Body of pancreas (tissue), 4 donors: ENCODE measurements around the gene FERD3L. TPM values are rescaled to one million over a fixed set of nuclear protein-coding genes. Genes with fewer than 3 reads are reported as not detected.

Source experiments
- ATAC-seq: fragments of 150-250 bp; one replicate; pipeline ENCODE4 v1.9.1; 2016
- DNase-seq, 4 donors: peaks; one replicate each; pipeline ENCODE4 v3.0.0-alpha.2; 2019
- H3K27ac ChIP-seq, 4 donors: fragments of 200-600 bp; sonication (generic); 1 replicate in 3 of 4; 2 replicates in 1 of 4; pipeline versions ENCODE4 v1.5.1 to v1.6.1; 2016 to 2019; ENCODE audit warnings: mild to moderate bottlenecking in 1 of 4, mixed read lengths in 1 of 4, moderate library complexity in 1 of 4
- H3K27me3 ChIP-seq, 2 donors: fragments of 200-600 bp; sonication (generic); one replicate each; pipeline ENCODE4 v1.6.0; 2016; ENCODE audit warnings: mild to moderate bottlenecking in 1 of 2
- H3K36me3 ChIP-seq, 2 donors: fragments of 200-600 bp; sonication (generic); replicated peaks in 1 of 2; 2 replicates each; pipeline ENCODE4 v1.5.1; 2016; ENCODE audit warnings: low read depth in 2 of 2; ENCODE audit not compliant: insufficient read depth in 1 of 2
- H3K4me1 ChIP-seq: fragments of 200-600 bp; sonication (generic); one replicate; pipeline ENCODE4 v1.6.0; 2016
- H3K4me3 ChIP-seq, 2 donors: fragments of 200-600 bp; sonication (generic); 1 replicate in 1 of 2; 2 replicates in 1 of 2; pipeline ENCODE4 v1.5.1; 2016 to 2019
- H3K9me3 ChIP-seq, 3 donors: fragments of 200-600 bp; sonication (generic); 1 replicate in 2 of 3; 2 replicates in 1 of 3; pipeline ENCODE4 v1.5.1; 2016
- POLR2A ChIP-seq, 3 donors: fragments of 450-650 bp; IDR thresholded peaks; one replicate each; pipeline ENCODE4 v1.6.1; 2016; ENCODE audit warnings: antibody characterized with exemption in 3 of 3, mild to moderate bottlenecking in 2 of 3
- WGBS, 2 donors: methylation state at CpG; one replicate each; pipeline ENCODE4 v1.1.5; 2017; 5-methylcytosine and 5-hydroxymethylcytosine counted together
- intact Hi-C: fragments of 100-400 bp; cut with DNase I; formaldehyde crosslinking; loops from one replicate; pipeline ENCODE4 v1.15.1; 2023
- total RNA-seq, 2 donors: library from RNA; depleted of rRNA; stranded (reverse); fragments of >200 nt; gene quantifications; one replicate each; pipeline ENCODE4 v1.1.0, GENCODE V29; 2016
- TF ChIP-seq, protein P1 (sequence below), 7 experiments: fragments of 450-650 bp in 4 of 7; fragments of 200-600 bp in 3 of 7; sonication (generic) in 3 of 7; IDR thresholded peaks; one replicate each; pipeline ENCODE4 v1.5.1; 2016 to 2019; ENCODE audit warnings: antibody characterized with exemption in 7 of 7

The FERD3L gene
- total RNA-seq, 2 donors from 2014 or later, result not detected

DNA sequence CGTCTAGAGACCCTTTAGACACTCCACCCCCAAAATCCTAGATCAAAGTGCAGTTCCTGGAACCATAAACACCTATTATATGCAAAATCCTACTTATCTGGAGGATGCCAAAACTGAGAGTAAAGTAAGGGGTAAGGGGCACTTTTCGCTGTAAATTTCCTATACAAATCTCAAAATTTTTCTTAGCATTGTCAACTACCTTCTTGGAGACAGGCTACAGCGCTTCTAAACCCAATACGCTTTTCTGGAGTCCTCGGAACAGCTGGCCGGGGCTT lies 38.2 kb downstream of the FERD3L start:
- H3K9me3 ChIP-seq, result no peaks in the 10 kb centered on the region
- peaks cover 26% of the 10 kb centered on the region for H3K4me1 ChIP-seq
- no peak for DNase-seq
- TF ChIP-seq, protein P1, sequence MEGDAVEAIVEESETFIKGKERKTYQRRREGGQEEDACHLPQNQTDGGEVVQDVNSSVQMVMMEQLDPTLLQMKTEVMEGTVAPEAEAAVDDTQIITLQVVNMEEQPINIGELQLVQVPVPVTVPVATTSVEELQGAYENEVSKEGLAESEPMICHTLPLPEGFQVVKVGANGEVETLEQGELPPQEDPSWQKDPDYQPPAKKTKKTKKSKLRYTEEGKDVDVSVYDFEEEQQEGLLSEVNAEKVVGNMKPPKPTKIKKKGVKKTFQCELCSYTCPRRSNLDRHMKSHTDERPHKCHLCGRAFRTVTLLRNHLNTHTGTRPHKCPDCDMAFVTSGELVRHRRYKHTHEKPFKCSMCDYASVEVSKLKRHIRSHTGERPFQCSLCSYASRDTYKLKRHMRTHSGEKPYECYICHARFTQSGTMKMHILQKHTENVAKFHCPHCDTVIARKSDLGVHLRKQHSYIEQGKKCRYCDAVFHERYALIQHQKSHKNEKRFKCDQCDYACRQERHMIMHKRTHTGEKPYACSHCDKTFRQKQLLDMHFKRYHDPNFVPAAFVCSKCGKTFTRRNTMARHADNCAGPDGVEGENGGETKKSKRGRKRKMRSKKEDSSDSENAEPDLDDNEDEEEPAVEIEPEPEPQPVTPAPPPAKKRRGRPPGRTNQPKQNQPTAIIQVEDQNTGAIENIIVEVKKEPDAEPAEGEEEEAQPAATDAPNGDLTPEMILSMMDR (IDR thresholded peaks at IDR 0.05), result no peak
- TF ChIP-seq POLR2A (IDR thresholded peaks at IDR 0.05), result no peak
- H3K4me3 ChIP-seq, result no peak overlapping the region
- no peaks in the 10 kb centered on the region for H3K36me3 ChIP-seq
- peaks cover 0 to 58% of the 10 kb centered on the region in 2 donors for H3K27me3 ChIP-seq
- ATAC-seq, result peak; percentile 33
- no peak overlapping the region for H3K27ac ChIP-seq
- intact Hi-C loops, result no loop called here
- 4 to 5% methylated on average over 6 of the region's 6 CpGs for WGBS, 2 donors

- intact Hi-C loops, result no loop called here
- Histone ChIP-seq H3K4me1 (peaks cover 26% of the 10 kb centered on the region), H3K27ac (no peak overlapping the region), H3K36me3 (no peaks in the 10 kb centered on the region), H3K27me3 (peaks cover 0 to 54% of the 10 kb centered on the region in 2 donors), H3K4me3 (no peak overlapping the region), H3K9me3 (no peaks in the 10 kb centered on the region)
- ATAC-seq (no peak), DNase-seq (no peak)
- WGBS, 2 donors, result 3 to 6% methylated on average over 23 to 49 of the region's 49 CpGs
- TF ChIP-seq POLR2A (IDR thresholded peaks at IDR 0.05), result no peak
- TF ChIP-seq, protein P1 (IDR thresholded peaks at IDR 0.05), result no peak
Observed at GRCh38 chr7:19106241-19107080, 38.8 kb downstream of the FERD3L start.

DNA sequence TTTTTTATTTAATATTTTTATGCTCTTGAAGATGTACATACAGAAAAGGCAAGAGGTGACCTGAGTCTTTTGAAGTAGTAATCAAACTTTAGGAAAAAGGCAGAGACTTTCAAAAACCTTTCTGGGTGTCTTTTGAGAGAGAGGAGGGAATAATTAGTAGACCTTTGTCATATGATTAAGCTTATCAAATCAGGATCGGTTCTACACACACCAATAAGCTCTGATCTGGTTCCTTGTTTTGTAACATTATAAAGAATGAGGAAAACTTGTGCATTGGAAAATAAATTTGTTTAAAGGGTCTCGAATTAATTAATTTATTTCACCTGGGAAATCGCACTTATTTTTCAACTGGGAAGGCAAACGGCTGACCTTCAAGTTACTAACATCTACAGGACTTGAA lies 39.7 kb downstream of the FERD3L start:
- no peak overlapping the region for H3K27ac ChIP-seq
- H3K4me1 ChIP-seq, result peaks cover 26% of the 10 kb centered on the region
- 5 to 12% methylated on average over 4 of the region's 4 CpGs for WGBS, 2 donors
- TF ChIP-seq, protein P1 (IDR thresholded peaks at IDR 0.05), result no peak
- no peak for TF ChIP-seq POLR2A (IDR thresholded peaks at IDR 0.05)
- H3K4me3 ChIP-seq, result no peak overlapping the region
- DNase-seq (no peak), ATAC-seq (no peak)
- H3K27me3 ChIP-seq, result peaks cover 0 to 46% of the 10 kb centered on the region in 2 donors
- no peaks in the 10 kb centered on the region for H3K36me3 ChIP-seq
- intact Hi-C loops, result no loop called here
- H3K9me3 ChIP-seq, result no peaks in the 10 kb centered on the region

GRCh38 chr7:19104811-19105210 lies 40.4 kb downstream of the FERD3L start:
- no peaks in the 10 kb centered on the region for H3K9me3 ChIP-seq
- WGBS, 2 donors, result 42 to 52% methylated on average over 4 of the region's 4 CpGs
- no peaks in the 10 kb centered on the region for H3K36me3 ChIP-seq
- no peak for TF ChIP-seq POLR2A (IDR thresholded peaks at IDR 0.05)
- TF ChIP-seq, protein P1 (IDR thresholded peaks at IDR 0.05), result no peak
- no peak for DNase-seq
- H3K27me3 ChIP-seq, result peaks cover 0 to 39% of the 10 kb centered on the region in 2 donors
- no peak overlapping the region for H3K4me3 ChIP-seq
- ATAC-seq, result no peak
- no peak overlapping the region for H3K27ac ChIP-seq
- intact Hi-C loops, result no loop called here
- peaks cover 26% of the 10 kb centered on the region for H3K4me1 ChIP-seq

DNA sequence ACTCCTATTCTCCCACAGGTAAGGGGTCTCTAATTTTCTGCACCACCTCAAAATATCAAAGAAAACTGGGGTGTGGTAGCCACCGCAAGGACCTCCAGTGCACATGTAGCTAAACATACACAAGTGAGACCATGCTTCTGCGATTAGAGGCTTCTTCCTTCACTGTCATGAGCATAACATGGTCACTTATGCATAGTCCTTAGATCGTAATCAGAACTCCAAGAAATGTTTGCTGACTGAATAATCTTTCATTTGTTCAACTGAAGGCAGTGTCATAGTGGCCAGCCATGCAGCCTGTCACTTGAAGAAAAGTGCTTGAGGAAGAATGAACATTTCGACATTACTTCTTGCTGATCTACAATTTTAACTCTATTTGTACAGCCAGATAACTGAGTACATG lies 42.3 kb downstream of the FERD3L start:
- DNase-seq (no peak), ATAC-seq (no peak)
- Histone ChIP-seq H3K27ac (no peak overlapping the region), H3K4me1 (peaks cover 21% of the 10 kb centered on the region), H3K27me3 (peaks cover 0 to 21% of the 10 kb centered on the region in 2 donors), H3K36me3 (no peaks in the 10 kb centered on the region), H3K9me3 (no peaks in the 10 kb centered on the region), H3K4me3 (no peak overlapping the region)
- 57 to 61% methylated on average over 4 of the region's 4 CpGs for WGBS, 2 donors
- intact Hi-C loops, result no loop called here
- TF ChIP-seq POLR2A (IDR thresholded peaks at IDR 0.05), result no peak
- TF ChIP-seq, protein P1 (IDR thresholded peaks at IDR 0.05), result no peak
